SK-N-MC (cell line): ENCODE measurements around the gene CIB1.
A peak's percentile ranks its signal among the peaks of the same experiment; 100 is the strongest.

Experiments used
- DNase-seq: peaks from one replicate; pipeline ENCODE4 v3.0.0-alpha.2; 2011; ENCODE audit warnings: low read depth, low spot score
- H3K27ac ChIP-seq: fragments of 200-600 bp; sonication (generic); 2 replicates; pipeline ENCODE4 v1.5.1; 2016; ENCODE audit warnings: mixed run types
- H3K36me3 ChIP-seq: fragments of 200-600 bp; sonication (generic); 2 replicates; pipeline ENCODE4 v1.6.1; 2017; ENCODE audit warnings: antibody characterized with exemption, low read length, mixed read lengths; ENCODE audit not compliant: insufficient read depth
- H3K4me3 ChIP-seq: fragments of 200-600 bp; sonication (generic); 2 replicates; pipeline ENCODE4 v1.5.1; 2016
- H3K9ac ChIP-seq: fragments of 200-600 bp; sonication (generic); 2 replicates; pipeline ENCODE4 v1.8.0; 2017; ENCODE audit warnings: mixed run types, mixed read lengths; ENCODE audit not compliant: insufficient read length
- H3K9me3 ChIP-seq: fragments of 200-600 bp; sonication (generic); 2 replicates; pipeline ENCODE4 v1.6.1; 2017; ENCODE audit warnings: low read depth, mild to moderate bottlenecking, antibody characterized with exemption, low read length, moderate library complexity, mixed read lengths
- EZH2 ChIP-seq: fragments of 200-600 bp; sonication (generic); IDR thresholded peaks from one replicate; pipeline ENCODE4 v1.6.1; 2017; ENCODE audit warnings: antibody characterized with exemption
- FOXP2 ChIP-seq: optimal IDR thresholded peaks from 2 replicates; pipeline ENCODE3; 2011; ENCODE audit warnings: mild to moderate bottlenecking, moderate library complexity; ENCODE audit not compliant: insufficient read depth; ENCODE audit errors: extremely low read length, control extremely low read depth
- POLR2AphosphoS5 ChIP-seq: IDR thresholded peaks from 2 replicates; pipeline ENCODE4 v1.6.1; 2012; ENCODE audit warnings: mild to moderate bottlenecking, low read depth, low read length, borderline replicate concordance

Gene CIB1

DNA sequence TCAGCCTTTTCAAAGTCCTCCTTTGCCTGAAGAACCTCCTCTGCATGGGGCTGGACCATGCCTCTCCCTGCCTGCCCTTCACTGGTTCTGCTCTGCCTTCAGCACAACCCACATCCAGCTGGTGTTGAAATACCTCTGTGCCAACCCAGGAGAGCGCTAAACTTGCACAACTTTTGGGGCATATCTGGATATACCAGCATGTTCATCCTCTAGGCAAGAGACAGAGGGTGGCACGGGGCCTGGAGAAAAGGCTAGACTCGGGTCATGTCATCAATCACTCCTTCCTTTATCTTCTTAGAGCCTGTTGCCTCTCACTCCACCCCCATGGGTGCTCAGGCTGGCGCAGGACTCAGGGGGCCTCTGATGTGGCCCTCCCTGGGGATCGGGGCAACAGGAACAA is 27.9 kb downstream of the CIB1 start:
- no peak overlapping the region for H3K4me3 ChIP-seq

DNA sequence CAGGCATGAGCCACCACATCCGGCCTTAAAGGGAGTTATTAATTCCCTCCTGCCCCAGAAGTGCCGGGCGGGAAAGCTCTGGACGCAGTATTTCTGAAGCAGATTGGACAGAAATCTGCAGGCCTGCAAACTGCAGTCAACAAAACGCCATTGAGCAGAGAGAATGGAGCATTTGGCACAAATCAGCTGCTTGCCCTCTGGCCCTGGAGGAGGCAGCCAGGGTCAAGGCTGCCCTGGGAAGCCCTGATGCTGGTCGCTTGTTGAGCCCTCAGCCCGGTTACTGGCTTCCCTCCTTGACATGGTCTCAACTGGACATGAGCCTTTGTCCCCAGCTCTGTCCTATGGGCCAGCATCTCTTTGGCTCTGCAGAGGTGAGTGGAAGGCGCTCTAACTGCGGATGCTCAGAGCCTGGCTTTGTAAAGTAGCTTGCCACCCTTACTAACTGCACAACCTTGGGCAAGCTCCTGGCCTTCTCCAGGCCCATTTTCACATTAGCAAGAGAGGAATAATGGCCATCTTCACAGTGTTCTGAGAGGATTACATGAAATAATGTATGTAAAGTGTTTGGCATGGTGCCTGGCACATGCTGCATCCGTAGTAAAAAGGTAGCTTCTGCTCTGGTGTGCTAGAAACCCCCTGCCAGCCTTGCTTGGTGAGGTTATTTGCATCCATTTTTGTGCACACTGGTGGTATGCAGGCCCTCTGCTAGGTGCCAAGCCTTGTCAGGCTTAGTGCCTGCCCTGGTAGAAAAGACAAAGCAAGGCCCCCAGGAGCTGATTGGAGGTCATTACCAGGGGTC is 28.5 kb downstream of the CIB1 start:
- Histone ChIP-seq H3K4me3 (no peak overlapping the region), H3K9ac (no peak overlapping the region), H3K36me3 (no peaks in the 10 kb centered on the region), H3K9me3 (no peaks in the 10 kb centered on the region), H3K27ac (no peak overlapping the region)
- TF ChIP-seq EZH2, result no peak
- no peak for TF ChIP-seq FOXP2
- no peak for TF ChIP-seq POLR2AphosphoS5
- no peak for DNase-seq

More for the DNA sequence above, 27.9 kb downstream of the CIB1 start:
- Histone ChIP-seq H3K9me3 (no peaks in the 10 kb centered on the region), H3K36me3 (no peaks in the 10 kb centered on the region), H3K27ac (no peak overlapping the region), H3K9ac (no peak overlapping the region)
- TF ChIP-seq POLR2AphosphoS5 (no peak), FOXP2 (no peak), EZH2 (no peak)
- DNase-seq, result no peak

DNA sequence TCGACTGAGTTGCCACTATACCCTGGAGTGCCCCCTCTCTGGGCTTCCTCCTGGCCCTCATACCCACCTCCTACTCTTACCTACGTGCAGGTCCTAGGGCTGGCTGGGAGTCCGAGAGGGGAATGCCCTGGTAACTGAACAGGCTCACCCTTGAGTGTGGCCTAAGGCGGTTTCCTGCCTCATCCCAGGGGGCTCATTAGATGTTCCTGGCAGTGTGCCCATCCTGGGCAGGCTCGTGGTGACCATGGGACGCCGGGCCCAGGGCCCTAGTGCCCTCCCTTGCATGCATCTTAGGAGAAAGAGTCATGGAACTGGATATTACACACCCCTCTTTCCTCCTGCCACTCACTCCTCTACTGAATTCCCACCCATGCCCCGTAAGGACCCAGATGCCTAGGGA is 29.8 kb downstream of the CIB1 start:
- DNase-seq, result no peak
- H3K27ac ChIP-seq, result no peak overlapping the region
- no peak overlapping the region for H3K4me3 ChIP-seq
- TF ChIP-seq POLR2AphosphoS5 (no peak), FOXP2 (no peak), EZH2 (no peak)
- no peaks in the 10 kb centered on the region for H3K36me3 ChIP-seq
- no peak overlapping the region for H3K9ac ChIP-seq
- no peaks in the 10 kb centered on the region for H3K9me3 ChIP-seq

DNA sequence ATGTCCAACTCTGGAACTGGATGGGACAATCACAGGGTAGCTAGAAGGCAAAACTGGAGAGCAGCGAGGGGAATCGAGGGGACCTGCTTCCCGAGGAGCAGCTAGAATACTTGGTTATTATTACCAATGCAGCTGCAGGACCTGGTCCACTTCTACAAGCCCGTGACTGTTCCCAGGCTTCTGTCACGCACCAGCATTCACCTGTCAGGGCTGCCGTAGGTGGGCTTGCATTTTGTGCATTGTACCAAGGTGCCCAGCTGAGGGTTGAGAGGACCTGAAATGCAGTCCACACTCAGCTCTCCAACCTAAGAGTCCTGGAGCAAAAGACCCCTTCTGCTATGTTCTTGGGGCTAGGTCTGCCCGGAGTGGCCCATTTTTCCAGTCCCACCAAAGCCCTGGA is 30.3 kb downstream of the CIB1 start:
- Histone ChIP-seq H3K4me3 (no peak overlapping the region), H3K27ac (no peak overlapping the region), H3K9ac (no peak overlapping the region), H3K9me3 (no peaks in the 10 kb centered on the region), H3K36me3 (no peaks in the 10 kb centered on the region)
- DNase-seq, result no peak
- TF ChIP-seq EZH2 (no peak), FOXP2 (no peak)

DNA sequence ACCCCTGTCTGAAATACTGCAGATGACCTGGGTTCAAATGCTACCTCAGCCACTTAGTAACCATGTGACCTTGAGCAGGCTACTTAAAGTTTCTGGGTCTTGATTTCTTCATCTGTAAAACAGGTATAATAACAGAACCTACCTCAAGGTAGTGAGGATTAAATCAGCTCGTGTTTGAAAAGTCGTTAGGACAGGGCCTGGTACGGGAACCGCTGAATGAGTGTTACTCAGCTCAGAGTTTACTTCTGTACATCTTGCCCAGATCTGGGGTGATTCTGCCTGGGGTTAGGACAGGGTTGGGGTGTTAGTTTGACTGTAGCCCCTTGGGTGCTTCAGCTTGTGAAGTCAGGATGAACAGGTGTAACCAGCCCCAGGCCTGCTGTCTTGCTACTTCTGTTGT is 30.8 kb downstream of the CIB1 start:
- Histone ChIP-seq H3K36me3 (no peaks in the 10 kb centered on the region), H3K4me3 (no peak overlapping the region), H3K27ac (no peak overlapping the region), H3K9me3 (no peaks in the 10 kb centered on the region), H3K9ac (no peak overlapping the region)
- no peak for TF ChIP-seq EZH2
- TF ChIP-seq POLR2AphosphoS5, result no peak
- no peak for TF ChIP-seq FOXP2
- DNase-seq, result no peak

DNA sequence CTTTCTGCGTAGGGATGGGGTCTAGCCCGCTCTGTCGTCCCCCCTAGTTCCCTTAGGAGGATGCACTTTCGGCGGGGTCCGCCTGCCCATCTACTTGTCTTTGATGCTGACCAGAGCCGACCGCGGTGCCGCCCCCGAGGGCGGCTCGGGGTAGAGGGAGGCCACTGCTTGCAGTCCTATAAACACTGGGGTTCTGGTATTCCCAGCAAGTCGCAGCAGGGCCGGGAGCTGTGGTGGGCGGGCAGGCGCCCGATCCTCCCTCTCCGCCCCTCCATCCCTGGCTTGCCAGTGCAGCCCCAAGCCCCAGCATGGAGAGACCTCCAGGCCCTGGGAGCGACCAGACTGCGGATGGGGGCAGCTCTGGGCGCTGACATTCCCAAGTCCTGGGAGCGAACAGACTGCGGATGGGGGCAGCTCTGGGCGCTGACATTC is 31.8 kb downstream of the CIB1 start:
- TF ChIP-seq EZH2 (no peak), POLR2AphosphoS5 (no peak), FOXP2 (no peak)
- DNase-seq, result no peak
- Histone ChIP-seq H3K36me3 (no peaks in the 10 kb centered on the region), H3K9ac (peak overlapping the region; percentile 69), H3K27ac (no peak overlapping the region), H3K4me3 (peak overlapping the region; percentile 88), H3K9me3 (no peaks in the 10 kb centered on the region)

DNA sequence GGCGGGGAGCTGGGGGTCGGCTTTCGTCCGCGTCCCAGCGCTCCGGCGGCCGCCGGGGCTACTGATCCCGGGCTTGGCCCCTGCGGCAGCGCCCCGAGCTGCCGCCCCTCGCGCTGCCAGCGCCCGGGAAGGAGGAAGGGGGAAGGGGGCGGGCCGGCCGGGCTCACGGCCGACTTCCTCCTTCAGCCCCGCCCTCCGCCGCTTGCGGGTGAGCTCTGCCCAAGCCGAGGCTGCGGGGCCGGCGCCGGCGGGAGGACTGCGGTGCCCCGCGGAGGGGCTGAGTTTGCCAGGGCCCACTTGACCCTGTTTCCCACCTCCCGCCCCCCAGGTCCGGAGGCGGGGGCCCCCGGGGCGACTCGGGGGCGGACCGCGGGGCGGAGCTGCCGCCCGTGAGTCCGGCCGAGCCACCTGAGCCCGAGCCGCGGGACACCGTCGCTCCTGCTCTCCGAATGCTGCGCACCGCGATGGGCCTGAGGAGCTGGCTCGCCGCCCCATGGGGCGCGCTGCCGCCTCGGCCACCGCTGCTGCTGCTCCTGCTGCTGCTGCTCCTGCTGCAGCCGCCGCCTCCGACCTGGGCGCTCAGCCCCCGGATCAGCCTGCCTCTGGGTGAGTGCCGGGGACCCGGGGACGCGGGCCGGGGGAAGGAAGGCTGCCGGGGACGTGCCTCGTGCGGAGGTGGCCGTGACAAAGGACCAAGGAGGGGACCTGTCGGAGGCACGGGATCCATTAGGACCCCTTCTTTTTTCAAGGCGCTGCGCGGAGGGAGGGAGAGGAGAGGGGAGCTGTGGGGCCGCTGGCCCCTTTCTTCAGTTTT is 32.4 kb downstream of the CIB1 start, which contains the start of gene SEMA4B:
Gene SEMA4B (plus strand): TSS at position 201 of the 814 bp plus-strand sequence. CDS start 249 bp downstream, at position 450.
- TF ChIP-seq POLR2AphosphoS5 (peak; percentile 66), EZH2 (no peak)
- DNase-seq, result no peak
- no peak within 1 kb of the TSS for H3K27ac ChIP-seq
- peak within 1 kb of the TSS; percentile 88 for H3K4me3 ChIP-seq
- peak within 1 kb of the TSS; percentile 69 for H3K9ac ChIP-seq
- no peaks in the 10 kb centered on the region for H3K36me3 ChIP-seq
- H3K9me3 ChIP-seq, result no peaks in the 10 kb centered on the region

DNA sequence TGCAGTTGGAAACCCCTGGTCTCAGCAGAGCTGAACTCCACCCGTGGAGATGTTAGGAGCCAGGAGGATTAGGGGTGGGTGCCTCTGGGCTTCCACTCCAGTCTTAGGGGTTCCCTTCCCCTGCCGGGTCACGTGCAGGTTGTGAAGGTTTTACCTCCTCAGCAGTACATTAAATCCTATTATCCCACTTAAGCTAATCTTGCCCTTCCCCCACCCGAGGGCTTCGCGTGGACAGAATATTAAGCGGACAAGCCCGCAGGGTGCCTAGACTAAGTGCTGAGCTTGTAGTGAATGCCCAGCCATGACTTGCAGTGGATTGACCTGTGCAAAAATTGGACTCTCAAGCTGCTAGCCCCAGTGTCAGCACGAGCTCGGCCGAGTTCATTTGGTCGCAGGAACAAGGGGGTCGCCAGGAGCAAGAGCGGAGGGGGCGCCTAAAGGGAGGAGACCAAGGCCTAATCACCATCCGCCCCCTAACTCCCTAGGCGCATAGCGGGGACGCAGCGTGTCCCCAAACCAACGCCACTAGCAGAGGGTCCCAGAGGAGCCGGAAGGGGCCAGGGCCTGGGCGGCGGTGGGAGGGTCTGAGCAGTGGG is 33.1 kb downstream of the CIB1 start:
- no peak for DNase-seq
- Histone ChIP-seq H3K9ac (peak overlapping the region; percentile 69), H3K4me3 (peak overlapping the region; percentile 88), H3K27ac (no peak overlapping the region), H3K9me3 (no peaks in the 10 kb centered on the region), H3K36me3 (no peaks in the 10 kb centered on the region)
- TF ChIP-seq POLR2AphosphoS5, result no peak
- TF ChIP-seq EZH2, result no peak
- TF ChIP-seq FOXP2, result no peak

DNA sequence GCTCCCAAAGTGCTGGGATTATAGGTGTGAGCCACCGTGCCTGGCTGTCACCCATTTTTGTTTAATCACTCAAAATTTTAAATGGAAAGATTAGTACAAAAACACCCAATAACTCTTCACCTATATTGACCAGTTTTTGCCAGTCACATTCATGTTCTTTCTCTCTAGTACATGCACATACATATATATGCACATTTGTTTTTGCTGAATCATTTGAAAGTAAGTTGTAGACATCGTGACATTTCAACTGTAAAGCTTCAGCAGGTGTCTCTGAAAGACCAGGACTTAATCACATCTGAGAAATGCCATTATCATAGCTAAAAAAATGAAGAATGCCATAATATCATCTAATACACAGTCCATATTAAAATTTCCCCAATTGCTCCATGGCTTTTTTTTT is 39.1 kb downstream of the CIB1 start:
- H3K9me3 ChIP-seq, result no peaks in the 10 kb centered on the region
- H3K36me3 ChIP-seq, result no peaks in the 10 kb centered on the region
- no peak overlapping the region for H3K4me3 ChIP-seq
- H3K9ac ChIP-seq, result no peak overlapping the region
- H3K27ac ChIP-seq, result no peak overlapping the region
- no peak for DNase-seq
- no peak for TF ChIP-seq EZH2
- TF ChIP-seq POLR2AphosphoS5, result no peak
- no peak for TF ChIP-seq FOXP2
